ENCODE measurements around the gene ENDOU.

DNA sequence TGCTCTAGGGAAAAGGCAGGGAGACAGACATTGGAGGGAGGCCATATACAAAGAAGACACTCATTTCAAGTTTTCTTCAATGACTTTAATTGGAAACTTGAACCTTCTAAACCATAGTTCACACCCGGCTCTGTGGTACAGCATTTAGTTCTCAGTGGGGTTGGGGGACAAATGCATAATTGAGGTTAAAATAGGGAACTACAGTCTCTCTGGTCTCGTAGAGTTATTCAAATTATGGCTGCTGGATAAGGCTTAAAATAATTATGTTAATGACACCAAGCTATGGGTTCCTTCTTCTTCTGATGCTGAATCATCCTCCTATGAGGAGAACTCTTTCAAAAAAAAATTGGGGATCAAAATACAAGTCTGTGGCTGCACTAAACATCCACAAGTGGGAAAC, 15.6 kb downstream of the ENDOU start:
- TF ChIP-seq, protein P1, sequence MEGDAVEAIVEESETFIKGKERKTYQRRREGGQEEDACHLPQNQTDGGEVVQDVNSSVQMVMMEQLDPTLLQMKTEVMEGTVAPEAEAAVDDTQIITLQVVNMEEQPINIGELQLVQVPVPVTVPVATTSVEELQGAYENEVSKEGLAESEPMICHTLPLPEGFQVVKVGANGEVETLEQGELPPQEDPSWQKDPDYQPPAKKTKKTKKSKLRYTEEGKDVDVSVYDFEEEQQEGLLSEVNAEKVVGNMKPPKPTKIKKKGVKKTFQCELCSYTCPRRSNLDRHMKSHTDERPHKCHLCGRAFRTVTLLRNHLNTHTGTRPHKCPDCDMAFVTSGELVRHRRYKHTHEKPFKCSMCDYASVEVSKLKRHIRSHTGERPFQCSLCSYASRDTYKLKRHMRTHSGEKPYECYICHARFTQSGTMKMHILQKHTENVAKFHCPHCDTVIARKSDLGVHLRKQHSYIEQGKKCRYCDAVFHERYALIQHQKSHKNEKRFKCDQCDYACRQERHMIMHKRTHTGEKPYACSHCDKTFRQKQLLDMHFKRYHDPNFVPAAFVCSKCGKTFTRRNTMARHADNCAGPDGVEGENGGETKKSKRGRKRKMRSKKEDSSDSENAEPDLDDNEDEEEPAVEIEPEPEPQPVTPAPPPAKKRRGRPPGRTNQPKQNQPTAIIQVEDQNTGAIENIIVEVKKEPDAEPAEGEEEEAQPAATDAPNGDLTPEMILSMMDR (conservative IDR thresholded peaks at IDR 0.05; ENCODE audit: low read length): no peak
- no peak for TF ChIP-seq EZH2phosphoT487 (IDR thresholded peaks at IDR 0.05; ENCODE audit: borderline replicate concordance)
